Activated T-cell treated with anti-CD3 and anti-CD28 coated beads, Interleukin-2, amount 50 U/mL, for 4 hours (primary cell): ENCODE data around the gene CYP19A1. TPM values are rescaled to one million over a fixed set of nuclear protein-coding genes. Genes with fewer than 3 reads are reported as not detected.

ENCODE experiments used
- ATAC-seq, 2 donors: fragments of 200-7000 bp; cut with Tn5 transposase; one replicate each; pipeline ENCODE4 v1.10.0; 2021
- DNase-seq: peaks from one replicate; pipeline ENCODE4 v3.0.0-alpha.2; 2020
- H3K27me3 Mint-ChIP-seq: one replicate; pipeline ENCODE4 v1.8.0; 2021; ENCODE audit warnings: low read depth, mixed read lengths
- H3K36me3 Mint-ChIP-seq: one replicate; pipeline ENCODE4 v1.8.0; 2022; ENCODE audit warnings: mixed read lengths; ENCODE audit not compliant: insufficient read depth
- H3K4me1 Mint-ChIP-seq: one replicate; pipeline ENCODE4 v1.8.0; 2021; ENCODE audit warnings: low read depth, mixed read lengths
- H3K4me3 Mint-ChIP-seq: one replicate; pipeline ENCODE4 v1.8.0; 2021; ENCODE audit warnings: mild to moderate bottlenecking, moderate library complexity, mixed read lengths
- H3K9me3 Mint-ChIP-seq: one replicate; pipeline ENCODE4 v1.8.0; 2021; ENCODE audit warnings: mixed read lengths
- total RNA-seq, 3 donors: library from RNA; stranded (reverse); gene quantifications; one replicate each; pipeline ENCODE4 v1.2.1, GENCODE V29; 2021

Gene CYP19A1
- total RNA-seq, 3 donors from 2014 or later, result 0.40 TPM; not detected in 2

GRCh38 chr15:51323749-51324148 is 14.6 kb downstream of the CYP19A1 start:
- H3K4me1 Mint-ChIP-seq, result no peaks in the 10 kb centered on the region
- H3K4me3 Mint-ChIP-seq, result no peak overlapping the region
- ATAC-seq (no peak), DNase-seq (no peak)
- peaks cover 6% of the 10 kb centered on the region for H3K27me3 Mint-ChIP-seq
- H3K36me3 Mint-ChIP-seq, result no peaks in the 10 kb centered on the region
- H3K9me3 Mint-ChIP-seq, result no peaks in the 10 kb centered on the region

GRCh38 chr15:51322621-51323296 is 15.6 kb downstream of the CYP19A1 start:
- ATAC-seq (no peak), DNase-seq (no peak)
- H3K4me3 Mint-ChIP-seq, result no peak overlapping the region
- no peaks in the 10 kb centered on the region for H3K4me1 Mint-ChIP-seq
- H3K9me3 Mint-ChIP-seq, result no peaks in the 10 kb centered on the region
- no peaks in the 10 kb centered on the region for H3K36me3 Mint-ChIP-seq
- peaks cover 6% of the 10 kb centered on the region for H3K27me3 Mint-ChIP-seq

GRCh38 chr15:51321316-51321715 is 17.1 kb downstream of the CYP19A1 start:
- Mint-ChIP-seq H3K27me3 (peaks cover 6% of the 10 kb centered on the region), H3K36me3 (no peaks in the 10 kb centered on the region), H3K4me3 (no peak overlapping the region), H3K4me1 (no peaks in the 10 kb centered on the region), H3K9me3 (no peaks in the 10 kb centered on the region)
- DNase-seq (no peak), ATAC-seq (no peak)

GRCh38 chr15:51320843-51321242 is 17.6 kb downstream of the CYP19A1 start:
- no peak overlapping the region for H3K4me3 Mint-ChIP-seq
- DNase-seq, result no peak

GRCh38 chr15:51319539-51319938 is 18.9 kb downstream of the CYP19A1 start:
- H3K36me3 Mint-ChIP-seq, result no peaks in the 10 kb centered on the region
- H3K9me3 Mint-ChIP-seq, result no peaks in the 10 kb centered on the region

More at GRCh38 chr15:51320843-51321242, 17.6 kb downstream of the CYP19A1 start:
- peaks cover 6% of the 10 kb centered on the region for H3K27me3 Mint-ChIP-seq
- ATAC-seq, result no peak
- no peaks in the 10 kb centered on the region for H3K36me3 Mint-ChIP-seq
- no peaks in the 10 kb centered on the region for H3K9me3 Mint-ChIP-seq
- no peaks in the 10 kb centered on the region for H3K4me1 Mint-ChIP-seq

GRCh38 chr15:51318382-51319150 is 19.8 kb downstream of the CYP19A1 start:
- Mint-ChIP-seq H3K4me1 (no peaks in the 10 kb centered on the region), H3K27me3 (no peaks in the 10 kb centered on the region), H3K9me3 (no peaks in the 10 kb centered on the region), H3K36me3 (no peaks in the 10 kb centered on the region), H3K4me3 (no peak overlapping the region)
- ATAC-seq (no peak), DNase-seq (no peak)

More at GRCh38 chr15:51319539-51319938, 18.9 kb downstream of the CYP19A1 start:
- DNase-seq, result no peak
- no peak overlapping the region for H3K4me3 Mint-ChIP-seq
- no peaks in the 10 kb centered on the region for H3K4me1 Mint-ChIP-seq
- no peak for ATAC-seq
- H3K27me3 Mint-ChIP-seq, result peaks cover 3% of the 10 kb centered on the region

GRCh38 chr15:51316636-51317035 is 21.8 kb downstream of the CYP19A1 start:
- H3K9me3 Mint-ChIP-seq, result no peaks in the 10 kb centered on the region

GRCh38 chr15:51315726-51316125 is 22.7 kb downstream of the CYP19A1 start:
- Mint-ChIP-seq H3K4me1 (no peaks in the 10 kb centered on the region), H3K9me3 (no peaks in the 10 kb centered on the region), H3K36me3 (no peaks in the 10 kb centered on the region), H3K4me3 (no peak overlapping the region), H3K27me3 (no peaks in the 10 kb centered on the region)
- no peak for DNase-seq
- no peak for ATAC-seq

More at GRCh38 chr15:51316636-51317035, 21.8 kb downstream of the CYP19A1 start:
- Mint-ChIP-seq H3K36me3 (no peaks in the 10 kb centered on the region), H3K27me3 (no peaks in the 10 kb centered on the region), H3K4me1 (no peaks in the 10 kb centered on the region), H3K4me3 (no peak overlapping the region)
- ATAC-seq, result no peak
- DNase-seq, result no peak

GRCh38 chr15:51314391-51315337 is 23.7 kb downstream of the CYP19A1 start:
- Mint-ChIP-seq H3K36me3 (no peaks in the 10 kb centered on the region), H3K4me3 (no peak overlapping the region), H3K4me1 (no peaks in the 10 kb centered on the region), H3K27me3 (no peaks in the 10 kb centered on the region), H3K9me3 (no peaks in the 10 kb centered on the region)
- no peak for DNase-seq
- ATAC-seq, result peak in 1 of 2 donors; percentile 10

GRCh38 chr15:51313644-51314280 is 24.6 kb downstream of the CYP19A1 start:
- Mint-ChIP-seq H3K4me3 (no peak overlapping the region), H3K27me3 (no peaks in the 10 kb centered on the region), H3K36me3 (no peaks in the 10 kb centered on the region), H3K9me3 (no peaks in the 10 kb centered on the region), H3K4me1 (no peaks in the 10 kb centered on the region)
- ATAC-seq, result no peak
- no peak for DNase-seq

- no peaks in the 10 kb centered on the region for H3K9me3 Mint-ChIP-seq
- no peak for ATAC-seq
Measured at GRCh38 chr15:51313074-51313393, 25.4 kb downstream of the CYP19A1 start.

GRCh38 chr15:51312166-51313073 is 26.0 kb downstream of the CYP19A1 start:
- H3K4me3 Mint-ChIP-seq, result no peak overlapping the region
- ATAC-seq, result no peak
- no peaks in the 10 kb centered on the region for H3K4me1 Mint-ChIP-seq
- no peak for DNase-seq
- no peaks in the 10 kb centered on the region for H3K36me3 Mint-ChIP-seq
- no peaks in the 10 kb centered on the region for H3K27me3 Mint-ChIP-seq
- H3K9me3 Mint-ChIP-seq, result no peaks in the 10 kb centered on the region

More at GRCh38 chr15:51313074-51313393, 25.4 kb downstream of the CYP19A1 start:
- Mint-ChIP-seq H3K4me1 (no peaks in the 10 kb centered on the region), H3K27me3 (no peaks in the 10 kb centered on the region), H3K4me3 (no peak overlapping the region), H3K36me3 (no peaks in the 10 kb centered on the region)
- no peak for DNase-seq

GRCh38 chr15:51311510-51311909 is 26.9 kb downstream of the CYP19A1 start:
- Mint-ChIP-seq H3K36me3 (no peaks in the 10 kb centered on the region), H3K27me3 (no peaks in the 10 kb centered on the region), H3K4me3 (no peak overlapping the region), H3K9me3 (no peaks in the 10 kb centered on the region), H3K4me1 (no peaks in the 10 kb centered on the region)
- ATAC-seq (no peak), DNase-seq (no peak)
